ENCODE measurements around the gene SPTBN5.

GRCh38 chr15:41834096-41834495, 59.8 kb downstream of the SPTBN5 start:
- TF ChIP-seq NR3C1 (CRISPR knock-in tag; conservative IDR thresholded peaks at IDR 0.05; ENCODE audit: low read depth) (no peak), CTCF (IDR thresholded peaks at IDR 0.05) (no peak), MAX (CRISPR knock-in tag; IDR thresholded peaks at IDR 0.05) (no peak)
